Activated CD4-positive, alpha-beta memory T cell treated with anti-CD3 and anti-CD28 coated beads for 36 hours (primary cell): ENCODE measurements around the gene SOX10. TPM values are rescaled to one million over a fixed set of nuclear protein-coding genes. Genes with fewer than 3 reads are reported as not detected.

Experiments
- CTCF ChIA-PET: fragments of 350-600 bp; sonication (Branson Sonifier 250); formaldehyde crosslinking; loops from one replicate; lab custom pipeline; 2021; ENCODE audit warnings: antibody characterized with exemption, inconsistent platforms; lab: Charles Lee
- POLR2A ChIA-PET: fragments of 350-600 bp; sonication (Branson Sonifier 250); formaldehyde crosslinking; loops from one replicate; lab custom pipeline; 2021; ENCODE audit warnings: antibody characterized with exemption; lab: Charles Lee
- DNase-seq: peaks from one replicate; pipeline ENCODE4 v3.0.0-alpha.2; 2020
- H3K27ac Mint-ChIP-seq: one replicate; pipeline ENCODE4 v1.8.0; 2021; ENCODE audit warnings: mixed read lengths
- H3K27me3 Mint-ChIP-seq: one replicate; pipeline ENCODE4 v1.8.0; 2021; ENCODE audit warnings: mixed read lengths
- H3K36me3 Mint-ChIP-seq: one replicate; pipeline ENCODE4 v1.8.0; 2021; ENCODE audit warnings: mixed read lengths
- H3K4me1 Mint-ChIP-seq: one replicate; pipeline ENCODE4 v1.8.0; 2021; ENCODE audit warnings: low read depth, mixed read lengths
- H3K4me3 Mint-ChIP-seq: one replicate; pipeline ENCODE4 v1.8.0; 2021; ENCODE audit warnings: mild to moderate bottlenecking, mixed read lengths
- H3K9me3 Mint-ChIP-seq: one replicate; pipeline ENCODE4 v1.8.0; 2021; ENCODE audit warnings: mixed read lengths
- intact Hi-C: fragments of 100-400 bp; cut with micrococcal nuclease; formaldehyde crosslinking; loops from one replicate; pipeline ENCODE4 v1.15.1; 2023
- total RNA-seq, 2 experiments: library from RNA; stranded (reverse); gene quantifications; one replicate each; pipeline ENCODE4 v1.2.3, GENCODE V29; 2021

Gene SOX10
- total RNA-seq, result not detected

GRCh38 chr22:37983860-37984791 lies at the start of gene SOX10:
TSS of gene SOX10 (minus strand) at chr22:37984555. CDS start at chr22:37983784, 771 bp downstream.
- H3K9me3 Mint-ChIP-seq, result no peaks in the 10 kb centered on the region
- no peaks in the 10 kb centered on the region for H3K27me3 Mint-ChIP-seq
- ChIA-PET POLR2A (no interaction called here), CTCF (no interaction called here)
- DNase-seq, result no peak
- H3K4me1 Mint-ChIP-seq, result no peaks in the 10 kb centered on the region
- H3K4me3 Mint-ChIP-seq, result no peak within 1 kb of the TSS
- H3K36me3 Mint-ChIP-seq, result no peaks in the 10 kb centered on the region
- no peak within 1 kb of the TSS for H3K27ac Mint-ChIP-seq
- intact Hi-C loops, result no loop called here

- no peaks in the 10 kb centered on the region for H3K36me3 Mint-ChIP-seq
- H3K27ac Mint-ChIP-seq, result no peak overlapping the region
- DNase-seq, result no peak
- CTCF ChIA-PET, result interaction anchor here (1.2 kb wide), 1 partner anchor 18 kb away, joined by 6 read pairs; no protein-coding TSS in a partner anchor
- intact Hi-C loops, result no loop called here
- H3K4me1 Mint-ChIP-seq, result no peaks in the 10 kb centered on the region
- POLR2A ChIA-PET, result no interaction called here
- no peaks in the 10 kb centered on the region for H3K9me3 Mint-ChIP-seq
- no peak overlapping the region for H3K4me3 Mint-ChIP-seq
- no peaks in the 10 kb centered on the region for H3K27me3 Mint-ChIP-seq
Observed at GRCh38 chr22:38033522-38034277, 49.3 kb upstream of the SOX10 start.

DNA sequence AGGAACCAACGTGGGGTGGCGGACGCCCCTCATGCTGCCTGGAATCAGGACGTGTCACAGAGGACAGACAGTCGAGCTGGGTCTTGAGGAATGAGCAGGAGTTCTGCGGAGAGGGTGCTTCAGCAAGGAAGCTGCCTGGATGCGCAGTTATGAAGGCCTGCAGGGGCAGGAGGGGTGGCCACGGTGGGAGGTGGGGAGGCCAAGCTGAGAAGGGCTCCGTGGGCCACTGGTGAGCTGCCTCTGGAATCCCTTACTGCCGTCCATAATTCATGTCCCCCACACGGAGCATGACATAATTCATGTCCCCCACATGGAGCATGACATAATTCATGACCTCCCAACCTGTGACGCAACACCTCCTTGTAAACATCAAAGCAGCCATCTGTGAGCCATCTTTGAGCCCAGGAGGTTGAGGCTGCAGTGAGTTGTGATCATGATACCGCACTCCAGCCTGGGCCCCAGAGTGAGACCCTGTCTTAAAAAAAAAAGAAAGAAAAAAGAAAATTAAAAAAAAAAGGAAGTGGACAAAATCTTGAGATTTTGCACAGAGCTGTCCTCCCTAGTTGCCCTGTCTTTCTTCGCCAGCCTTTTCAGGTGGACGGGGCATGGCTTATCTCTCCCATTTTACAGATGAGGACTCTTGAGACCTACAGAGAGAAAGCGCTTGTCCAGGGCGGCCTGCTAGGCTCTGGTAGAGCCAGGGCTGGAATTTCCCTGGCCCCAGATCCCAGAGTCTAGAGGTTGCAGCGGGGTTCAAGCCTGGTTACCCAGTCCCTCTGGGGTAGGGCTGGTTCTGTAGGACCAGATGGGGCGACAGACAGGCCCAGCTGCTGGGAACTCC lies 48.5 kb upstream of the SOX10 start:
- no peaks in the 10 kb centered on the region for H3K9me3 Mint-ChIP-seq
- ChIA-PET POLR2A (interaction anchor here (0.6 kb wide), 1 partner anchor 387 kb away, joined by 3 read pairs; no protein-coding TSS in a partner anchor), CTCF (interaction anchor here (1.2 kb wide), 1 partner anchor 19 kb away, joined by 6 read pairs; no protein-coding TSS in a partner anchor)
- no peak overlapping the region for H3K27ac Mint-ChIP-seq
- H3K4me1 Mint-ChIP-seq, result no peaks in the 10 kb centered on the region
- H3K4me3 Mint-ChIP-seq, result no peak overlapping the region
- H3K36me3 Mint-ChIP-seq, result no peaks in the 10 kb centered on the region
- intact Hi-C loops, result no loop called here
- no peak for DNase-seq
- H3K27me3 Mint-ChIP-seq, result no peaks in the 10 kb centered on the region

DNA sequence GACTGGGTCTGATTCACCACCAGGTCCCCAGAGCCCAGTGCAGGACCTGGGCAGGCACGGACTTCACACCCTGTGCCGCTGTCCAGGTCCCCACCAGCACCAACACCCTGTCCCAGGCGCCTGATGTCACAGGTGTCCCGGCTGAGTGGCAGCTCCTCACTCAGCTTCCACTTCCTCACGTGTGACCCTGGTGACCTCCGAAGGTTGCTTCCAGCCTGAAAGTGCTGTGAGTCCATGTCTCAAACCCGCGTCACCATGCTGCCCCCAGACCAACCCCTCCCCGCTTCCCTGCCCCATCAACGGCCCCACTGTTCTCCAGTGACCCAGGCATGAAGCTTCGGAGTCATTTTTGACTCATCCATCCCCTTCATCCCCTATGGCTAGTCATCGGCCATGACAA lies 47.1 kb upstream of the SOX10 start:
- ChIA-PET POLR2A (no interaction called here), CTCF (interaction anchor here (0.8 kb wide), 1 partner anchor 21 kb away, joined by 4 read pairs; no protein-coding TSS in a partner anchor)
- H3K36me3 Mint-ChIP-seq, result no peaks in the 10 kb centered on the region
- DNase-seq, result no peak
- intact Hi-C loops, result no loop called here
- no peak overlapping the region for H3K4me3 Mint-ChIP-seq
- H3K27ac Mint-ChIP-seq, result no peak overlapping the region
- no peaks in the 10 kb centered on the region for H3K4me1 Mint-ChIP-seq
- H3K27me3 Mint-ChIP-seq, result no peaks in the 10 kb centered on the region
- no peaks in the 10 kb centered on the region for H3K9me3 Mint-ChIP-seq

- intact Hi-C loops, result no loop called here
- ChIA-PET POLR2A (no interaction called here), CTCF (interaction anchor here (0.6 kb wide), 1 partner anchor 1183 kb away, joined by 7 read pairs; no protein-coding TSS in a partner anchor)
- H3K4me3 Mint-ChIP-seq, result no peak overlapping the region
- H3K27me3 Mint-ChIP-seq, result no peaks in the 10 kb centered on the region
- H3K4me1 Mint-ChIP-seq, result no peaks in the 10 kb centered on the region
- no peaks in the 10 kb centered on the region for H3K9me3 Mint-ChIP-seq
- H3K36me3 Mint-ChIP-seq, result no peaks in the 10 kb centered on the region
- H3K27ac Mint-ChIP-seq, result no peak overlapping the region
- no peak for DNase-seq
Observed at GRCh38 chr22:38030311-38031133, 46.2 kb upstream of the SOX10 start.

GRCh38 chr22:38029901-38030300 lies 45.5 kb upstream of the SOX10 start:
- no peaks in the 10 kb centered on the region for H3K9me3 Mint-ChIP-seq
- CTCF ChIA-PET, result no interaction called here
- H3K27ac Mint-ChIP-seq, result no peak overlapping the region

DNA sequence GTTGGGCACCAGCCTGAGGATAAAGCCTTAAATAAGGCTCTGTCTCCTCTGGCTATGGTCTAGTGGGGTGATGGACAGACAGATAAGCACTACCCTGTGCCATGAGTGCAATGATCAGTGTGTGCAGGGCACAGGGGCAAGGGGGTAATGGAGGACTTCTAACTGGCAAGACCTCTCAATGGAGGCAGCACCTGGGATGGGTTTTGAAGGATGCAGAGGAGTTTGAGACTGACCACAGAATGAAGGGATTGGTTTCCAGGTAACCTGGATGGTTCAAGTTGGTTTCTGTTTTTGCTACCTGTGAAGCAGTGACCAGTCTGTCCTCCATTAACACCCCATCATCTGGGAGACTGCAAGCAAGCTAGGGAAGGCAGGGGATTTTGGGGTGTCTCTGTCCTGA lies 45.0 kb upstream of the SOX10 start:
- Mint-ChIP-seq H3K27me3 (no peaks in the 10 kb centered on the region), H3K36me3 (no peaks in the 10 kb centered on the region), H3K9me3 (no peaks in the 10 kb centered on the region), H3K27ac (no peak overlapping the region), H3K4me3 (no peak overlapping the region), H3K4me1 (no peaks in the 10 kb centered on the region)
- no peak for DNase-seq
- CTCF ChIA-PET, result no interaction called here
- POLR2A ChIA-PET, result no interaction called here
- intact Hi-C loops, result no loop called here

More at GRCh38 chr22:38029901-38030300, 45.5 kb upstream of the SOX10 start:
- no peaks in the 10 kb centered on the region for H3K27me3 Mint-ChIP-seq
- no peaks in the 10 kb centered on the region for H3K36me3 Mint-ChIP-seq
- POLR2A ChIA-PET, result no interaction called here
- intact Hi-C loops, result no loop called here
- no peak for DNase-seq
- no peaks in the 10 kb centered on the region for H3K4me1 Mint-ChIP-seq
- H3K4me3 Mint-ChIP-seq, result no peak overlapping the region

- Mint-ChIP-seq H3K36me3 (no peaks in the 10 kb centered on the region), H3K9me3 (no peaks in the 10 kb centered on the region), H3K27ac (no peak overlapping the region), H3K4me3 (no peak overlapping the region), H3K27me3 (no peaks in the 10 kb centered on the region), H3K4me1 (no peaks in the 10 kb centered on the region)
- POLR2A ChIA-PET, result no interaction called here
- DNase-seq, result no peak
- intact Hi-C loops, result no loop called here
- CTCF ChIA-PET, result no interaction called here
Observed at GRCh38 chr22:38028344-38029130, 44.2 kb upstream of the SOX10 start.

DNA sequence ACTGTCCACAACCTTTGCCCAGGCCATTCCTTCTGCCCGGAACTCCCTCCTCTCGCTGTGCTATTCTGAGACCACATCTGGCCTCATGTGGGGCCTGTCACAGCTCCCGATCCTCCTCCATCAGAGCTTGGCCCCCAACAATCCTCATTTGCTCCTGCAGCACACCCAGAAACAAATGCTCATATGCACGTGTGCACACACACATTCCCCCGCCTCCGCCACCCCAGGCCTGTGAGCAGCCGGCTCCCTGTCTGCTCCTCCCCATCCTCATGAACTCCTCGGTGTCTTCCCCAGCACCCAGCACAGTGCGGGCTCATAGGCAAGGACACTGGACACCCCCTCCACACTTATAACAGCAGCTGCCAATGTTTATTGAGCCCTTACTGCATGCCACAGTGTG lies 43.1 kb upstream of the SOX10 start:
- no peak for DNase-seq
- H3K4me1 Mint-ChIP-seq, result no peaks in the 10 kb centered on the region
- no peak overlapping the region for H3K4me3 Mint-ChIP-seq
- POLR2A ChIA-PET, result no interaction called here
- no peaks in the 10 kb centered on the region for H3K27me3 Mint-ChIP-seq
- H3K27ac Mint-ChIP-seq, result no peak overlapping the region
- CTCF ChIA-PET, result no interaction called here
- H3K36me3 Mint-ChIP-seq, result no peaks in the 10 kb centered on the region
- H3K9me3 Mint-ChIP-seq, result no peaks in the 10 kb centered on the region
- intact Hi-C loops, result no loop called here

GRCh38 chr22:38026130-38027111 lies 42.1 kb upstream of the SOX10 start:
- intact Hi-C loops, result no loop called here
- Mint-ChIP-seq H3K4me1 (no peaks in the 10 kb centered on the region), H3K9me3 (no peaks in the 10 kb centered on the region), H3K27me3 (no peaks in the 10 kb centered on the region), H3K4me3 (no peak overlapping the region), H3K36me3 (no peaks in the 10 kb centered on the region), H3K27ac (no peak overlapping the region)
- POLR2A ChIA-PET, result no interaction called here
- CTCF ChIA-PET, result no interaction called here
- no peak for DNase-seq
